HEK293T (cell line): ENCODE data around the gene MAD1L1.

Experiments used
- CTCF ChIA-PET: fragments of 350-600 bp; formaldehyde crosslinking; extraction: SDS; loops from one replicate; lab custom pipeline; 2021; ENCODE audit warnings: antibody characterized with exemption, inconsistent platforms; lab: Yijun Ruan, JAX
- POLR2A ChIA-PET: fragments of 350-600 bp; formaldehyde crosslinking; extraction: SDS; loops from one replicate; lab custom pipeline; 2020; ENCODE audit warnings: antibody characterized with exemption, inconsistent platforms; lab: Yijun Ruan, JAX
- DNase-seq: peaks from one replicate; pipeline ENCODE4 v3.0.0; 2012; ENCODE audit warnings: mixed read lengths; ENCODE audit errors: extremely low spot score
- ARNT ChIP-seq: fragments of 450-650 bp; IDR thresholded peaks from 2 replicates; pipeline ENCODE4 v1.6.1; 2017; ENCODE audit warnings: mild to moderate bottlenecking
- BHLHE40 ChIP-seq: fragments of 450-650 bp; IDR thresholded peaks from 2 replicates; pipeline ENCODE4 v1.6.1; 2016; ENCODE audit warnings: mild to moderate bottlenecking, moderate library complexity, borderline replicate concordance
- CTBP1 ChIP-seq: fragments of 450-650 bp; IDR thresholded peaks from 2 replicates; pipeline ENCODE4 v1.6.1; 2016; ENCODE audit warnings: borderline replicate concordance
- ELF4 ChIP-seq: fragments of 450-650 bp; IDR thresholded peaks from 2 replicates; pipeline ENCODE4 v1.6.1; 2017; ENCODE audit warnings: antibody characterized with exemption
- FOXA1 ChIP-seq: fragments of 450-650 bp; IDR thresholded peaks from 2 replicates; pipeline ENCODE4 v1.6.1; 2016; ENCODE audit warnings: mild to moderate bottlenecking
- FOXK2 ChIP-seq: fragments of 450-650 bp; IDR thresholded peaks from 2 replicates; pipeline ENCODE4 v1.6.1; 2016; ENCODE audit warnings: mild to moderate bottlenecking
- FOXM1 ChIP-seq: fragments of 450-650 bp; IDR thresholded peaks from 2 replicates; pipeline ENCODE4 v1.6.1; 2017; ENCODE audit warnings: mild to moderate bottlenecking, borderline replicate concordance
- HDGF ChIP-seq: fragments of 450-650 bp; IDR thresholded peaks from 2 replicates; pipeline ENCODE4 v1.6.1; 2017; ENCODE audit warnings: antibody characterized with exemption, borderline replicate concordance
- L3MBTL2 ChIP-seq: fragments of 450-650 bp; conservative IDR thresholded peaks from 2 replicates; pipeline ENCODE4 v1.6.1; 2016; ENCODE audit warnings: mild to moderate bottlenecking
- LEF1 ChIP-seq: fragments of 450-650 bp; IDR thresholded peaks from 2 replicates; pipeline ENCODE4 v1.6.1; 2017; ENCODE audit warnings: mild to moderate bottlenecking, borderline replicate concordance
- NFRKB ChIP-seq: fragments of 450-650 bp; IDR thresholded peaks from 2 replicates; pipeline ENCODE4 v1.6.1; 2016; ENCODE audit warnings: mild to moderate bottlenecking, moderate library complexity
- SP1 ChIP-seq: fragments of 450-650 bp; IDR thresholded peaks from 2 replicates; pipeline ENCODE4 v1.6.1; 2017
- SUZ12 ChIP-seq: fragments of 450-650 bp; IDR thresholded peaks from 2 replicates; pipeline ENCODE4 v1.6.1; 2016; ENCODE audit warnings: mild to moderate bottlenecking
- TARDBP ChIP-seq: fragments of 450-650 bp; IDR thresholded peaks from 2 replicates; pipeline ENCODE4 v1.6.1; 2016
- ZNF384 ChIP-seq: fragments of 450-650 bp; IDR thresholded peaks from 2 replicates; pipeline ENCODE4 v1.6.1; 2016
- TF ChIP-seq, protein P1 (sequence below): fragments of 450-650 bp; IDR thresholded peaks from 2 replicates; pipeline ENCODE4 v1.6.1; 2016

The MAD1L1 gene

DNA sequence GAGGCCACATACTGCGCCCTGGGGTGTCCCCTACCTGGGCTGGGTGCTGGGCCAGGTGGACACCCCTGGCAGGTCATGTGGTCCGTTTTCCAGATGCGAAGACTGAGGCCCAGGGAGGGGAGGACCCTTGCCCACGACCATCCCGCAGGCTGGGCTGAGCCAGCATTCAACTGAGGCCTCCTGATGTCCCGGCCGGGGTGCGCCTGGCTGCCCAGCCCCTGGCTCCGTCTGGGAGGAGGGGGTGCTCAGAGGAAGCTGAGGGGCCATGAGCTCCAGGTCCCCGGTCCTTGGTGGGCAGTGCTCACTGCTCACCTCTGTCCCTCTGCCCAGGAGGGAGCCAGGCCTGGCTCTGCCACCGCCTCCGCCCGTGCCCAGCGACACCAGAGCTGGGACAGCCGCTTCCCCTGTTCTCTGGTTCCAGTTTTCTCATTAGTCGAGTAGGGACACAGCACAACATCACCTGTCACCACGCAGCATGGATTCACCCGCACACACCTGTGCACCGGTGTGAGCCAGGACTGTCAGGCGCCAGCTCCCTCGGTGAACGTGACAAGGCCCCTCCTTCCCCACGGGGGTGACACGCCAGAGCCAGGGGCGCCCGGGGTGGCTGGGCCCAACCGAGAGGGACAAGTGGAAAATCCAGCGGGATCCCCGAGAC is 423.0 kb downstream of the MAD1L1 start:
- no peak for DNase-seq
- ChIA-PET CTCF (no interaction called here), POLR2A (no interaction called here)
- no peak for TF ChIP-seq FOXK2
- no peak for TF ChIP-seq ARNT
- TF ChIP-seq LEF1: no peak
- no peak for TF ChIP-seq FOXA1
- TF ChIP-seq SP1: no peak
- no peak for TF ChIP-seq SUZ12
- TF ChIP-seq CTBP1: no peak
- no peak for TF ChIP-seq NFRKB
- no peak for TF ChIP-seq ELF4
- TF ChIP-seq FOXM1: no peak
- no peak for TF ChIP-seq HDGF

DNA sequence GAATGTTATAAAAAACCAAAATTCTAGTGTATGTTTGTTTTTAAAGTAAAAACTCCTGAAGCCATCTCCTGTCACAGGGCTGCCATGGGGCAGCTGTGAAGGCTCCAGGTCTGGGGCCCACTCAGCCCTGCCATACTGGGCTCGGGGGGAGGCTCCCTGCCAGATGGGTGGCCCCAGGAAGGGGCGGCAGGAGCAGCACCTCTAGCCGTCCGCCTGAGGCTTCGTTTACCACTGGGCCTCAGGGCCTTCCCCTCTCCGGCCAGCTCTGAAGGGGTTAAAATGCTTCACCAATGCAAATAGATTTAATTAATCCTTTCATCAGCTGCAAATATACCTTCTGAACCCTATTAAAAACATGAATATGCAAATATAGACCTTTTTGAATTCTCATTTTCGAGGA is 423.7 kb downstream of the MAD1L1 start:
- no peak for DNase-seq
- ChIA-PET CTCF (no interaction called here), POLR2A (no interaction called here)
- TF ChIP-seq FOXK2 (no peak), ARNT (no peak), CTBP1 (no peak), SUZ12 (no peak), FOXA1 (no peak), FOXM1 (no peak), BHLHE40 (no peak), SP1 (no peak)

GRCh38 chr7:1807821-1808600 is 424.7 kb downstream of the MAD1L1 start:
- CTCF ChIA-PET: no interaction called here
- TF ChIP-seq BHLHE40: no peak
- TF ChIP-seq FOXK2: no peak
- TF ChIP-seq ARNT: no peak
- no peak for TF ChIP-seq CTBP1
- TF ChIP-seq L3MBTL2: no peak
- no peak for TF ChIP-seq SP1
- no peak for TF ChIP-seq TARDBP
- TF ChIP-seq, protein P1, sequence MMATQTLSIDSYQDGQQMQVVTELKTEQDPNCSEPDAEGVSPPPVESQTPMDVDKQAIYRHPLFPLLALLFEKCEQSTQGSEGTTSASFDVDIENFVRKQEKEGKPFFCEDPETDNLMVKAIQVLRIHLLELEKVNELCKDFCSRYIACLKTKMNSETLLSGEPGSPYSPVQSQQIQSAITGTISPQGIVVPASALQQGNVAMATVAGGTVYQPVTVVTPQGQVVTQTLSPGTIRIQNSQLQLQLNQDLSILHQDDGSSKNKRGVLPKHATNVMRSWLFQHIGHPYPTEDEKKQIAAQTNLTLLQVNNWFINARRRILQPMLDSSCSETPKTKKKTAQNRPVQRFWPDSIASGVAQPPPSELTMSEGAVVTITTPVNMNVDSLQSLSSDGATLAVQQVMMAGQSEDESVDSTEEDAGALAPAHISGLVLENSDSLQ: no peak
- TF ChIP-seq FOXA1: no peak
- TF ChIP-seq LEF1: no peak
- TF ChIP-seq HDGF: no peak
- TF ChIP-seq ELF4: no peak
- no peak for TF ChIP-seq ZNF384
- no peak for TF ChIP-seq NFRKB
- no peak for TF ChIP-seq FOXM1
- POLR2A ChIA-PET: no interaction called here
- DNase-seq: no peak

DNA sequence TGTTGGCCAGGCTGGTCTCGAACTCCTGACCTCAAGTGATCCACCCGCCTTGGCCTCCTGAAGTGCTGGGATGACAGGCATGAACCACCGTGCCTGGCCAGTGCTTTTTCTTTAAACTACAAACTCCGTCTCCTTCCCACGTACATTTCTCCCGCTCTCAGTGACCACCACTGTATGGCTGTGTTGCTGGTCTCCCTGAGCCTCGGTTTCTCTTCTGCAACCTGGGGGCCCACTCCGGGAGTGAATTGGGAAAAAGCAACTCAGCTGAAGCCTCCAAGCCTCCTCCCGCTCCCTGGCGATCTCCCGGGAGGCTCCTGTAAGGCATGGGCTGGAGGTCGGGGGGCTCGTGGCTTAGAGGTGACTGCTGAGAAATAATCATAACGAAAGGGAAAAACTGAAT is 426.4 kb downstream of the MAD1L1 start:
- POLR2A ChIA-PET: no interaction called here
- CTCF ChIA-PET: no interaction called here

GRCh38 chr7:1804310-1804709 is 428.4 kb downstream of the MAD1L1 start:
- DNase-seq: no peak
- TF ChIP-seq CTBP1 (no peak), ARNT (no peak)
- POLR2A ChIA-PET: no interaction called here
- CTCF ChIA-PET: no interaction called here

More for the DNA sequence above, 426.4 kb downstream of the MAD1L1 start:
- TF ChIP-seq LEF1: no peak
- TF ChIP-seq SP1: no peak
- TF ChIP-seq BHLHE40: no peak
- TF ChIP-seq ZNF384: no peak
- TF ChIP-seq NFRKB: no peak
- TF ChIP-seq L3MBTL2: no peak
- TF ChIP-seq FOXM1: no peak
- no peak for TF ChIP-seq CTBP1
- no peak for TF ChIP-seq FOXA1
- DNase-seq: no peak

- POLR2A ChIA-PET: no interaction called here
- DNase-seq: no peak
- CTCF ChIA-PET: no interaction called here
- TF ChIP-seq TARDBP (no peak), L3MBTL2 (no peak), HDGF (no peak), ELF4 (no peak), CTBP1 (no peak), NFRKB (no peak), LEF1 (no peak), ZNF384 (no peak), FOXK2 (no peak), SUZ12 (no peak), SP1 (no peak), ARNT (no peak), BHLHE40 (no peak), FOXM1 (no peak)
- TF ChIP-seq, protein P1: no peak
Observed at GRCh38 chr7:1802899-1803298, 429.8 kb downstream of the MAD1L1 start.

DNA sequence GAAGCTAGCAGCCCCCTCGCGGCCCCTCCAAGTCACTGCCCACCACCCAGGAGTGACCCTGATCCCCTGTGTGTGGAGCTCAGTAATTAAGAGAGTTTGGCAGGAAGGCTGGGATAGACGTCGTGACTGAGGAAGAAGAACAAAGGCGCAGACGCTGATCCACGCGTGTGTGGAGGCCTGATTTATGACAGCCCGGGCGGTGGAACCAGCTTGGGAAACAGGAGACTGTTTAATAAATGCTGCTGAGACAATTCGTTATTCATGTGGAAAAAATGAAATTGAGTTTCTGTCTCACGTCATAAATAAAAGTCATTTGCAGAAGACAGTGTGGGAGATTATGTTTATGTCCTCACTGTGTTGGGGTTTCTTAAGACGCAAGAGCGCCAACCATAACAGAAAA is 431.8 kb downstream of the MAD1L1 start:
- no peak for TF ChIP-seq FOXM1
- no peak for TF ChIP-seq L3MBTL2
- no peak for TF ChIP-seq NFRKB
- TF ChIP-seq LEF1: no peak
- no peak for TF ChIP-seq SP1
- TF ChIP-seq, protein P1: no peak
- TF ChIP-seq CTBP1: no peak
- TF ChIP-seq TARDBP: no peak
- TF ChIP-seq ZNF384: no peak
- TF ChIP-seq BHLHE40: no peak
- no peak for TF ChIP-seq ARNT
- no peak for TF ChIP-seq HDGF
- no peak for TF ChIP-seq FOXK2
- no peak for TF ChIP-seq FOXA1
- no peak for TF ChIP-seq SUZ12
- no peak for TF ChIP-seq ELF4
- DNase-seq: no peak
- ChIA-PET POLR2A (no interaction called here), CTCF (no interaction called here)
